Measurements from ENCODE around the gene FAM3A.

FAM3A gene

DNA sequence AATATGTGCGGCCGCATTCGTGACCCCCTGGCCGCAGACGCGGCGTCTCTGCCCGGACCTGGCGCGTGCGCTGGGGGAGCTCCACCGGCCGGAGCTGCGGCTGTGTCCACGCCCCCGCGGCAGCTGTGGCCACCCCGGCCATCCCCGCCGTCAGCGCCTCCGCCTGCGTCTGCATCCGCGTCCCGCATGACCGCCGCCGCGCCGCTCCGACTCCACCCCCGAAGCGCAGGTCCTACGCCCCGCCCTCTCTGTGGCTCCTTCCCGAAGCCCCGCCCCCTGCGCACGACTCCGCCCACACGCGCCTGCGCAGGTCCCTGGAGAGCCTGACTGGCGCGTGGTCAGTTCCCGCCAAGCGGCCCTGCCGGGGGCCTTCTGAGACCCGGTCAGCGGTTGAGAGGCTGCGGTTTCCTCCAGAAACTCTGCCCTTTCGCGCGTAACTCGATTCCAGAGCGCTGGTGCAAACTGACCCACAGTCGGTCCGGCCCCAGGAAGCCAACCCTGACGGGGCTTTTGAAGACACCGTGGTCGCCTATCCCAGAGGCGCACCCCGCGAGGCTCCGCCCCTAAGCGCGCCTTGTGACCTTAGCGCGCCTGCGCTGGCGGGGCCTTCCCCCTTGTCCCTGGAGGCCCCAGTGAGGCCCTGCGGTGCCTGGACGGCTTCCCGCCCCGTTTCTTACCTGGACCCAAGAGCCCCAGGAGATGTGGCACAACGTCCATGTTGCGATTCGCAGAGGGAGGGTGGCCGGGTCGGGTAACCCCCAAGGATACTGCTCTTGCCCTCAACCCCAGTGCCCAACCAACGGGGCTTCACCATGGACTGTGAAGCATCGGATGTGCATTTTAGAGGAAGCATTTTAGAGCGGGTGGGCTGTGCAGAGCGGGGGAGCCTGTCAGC lies 37.1 kb downstream of the FAM3A start, which contains the start of gene LAGE3:
Gene LAGE3, minus strand, starts transcription at position 554 of the 895 bp plus-strand sequence. Its CDS starts 366 bp downstream, at position 188.
- DNase-seq (ENCODE audit: low read depth): peak; percentile 81

GRCh38 chrX:154477891-154478477 lies 38.0 kb downstream of the FAM3A start:
- no peak for DNase-seq (ENCODE audit: low read depth)

GRCh38 chrX:154476821-154477220 lies 39.2 kb downstream of the FAM3A start:
- no peak for DNase-seq (ENCODE audit: low read depth)

DNA sequence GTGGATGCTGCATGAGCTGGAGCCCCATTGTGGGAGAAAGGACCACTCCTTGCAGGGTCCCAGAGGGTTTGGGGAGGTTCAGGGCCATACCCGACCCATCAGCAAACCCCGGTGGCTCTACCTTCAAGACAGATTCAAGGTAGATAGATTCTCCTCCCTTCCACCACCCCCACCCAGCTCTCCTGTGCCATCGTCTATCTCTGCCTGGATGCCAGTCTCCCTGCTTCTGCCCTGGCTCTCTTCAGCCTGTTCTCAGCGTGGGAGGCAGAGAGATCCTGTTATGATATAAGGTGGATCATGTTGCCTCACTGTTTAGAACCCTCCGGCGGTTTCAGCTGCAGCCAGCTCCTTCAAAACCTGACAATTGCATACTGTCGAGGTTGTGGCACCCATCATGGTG lies 42.3 kb downstream of the FAM3A start:
- no peak for DNase-seq (ENCODE audit: low read depth)

DNA sequence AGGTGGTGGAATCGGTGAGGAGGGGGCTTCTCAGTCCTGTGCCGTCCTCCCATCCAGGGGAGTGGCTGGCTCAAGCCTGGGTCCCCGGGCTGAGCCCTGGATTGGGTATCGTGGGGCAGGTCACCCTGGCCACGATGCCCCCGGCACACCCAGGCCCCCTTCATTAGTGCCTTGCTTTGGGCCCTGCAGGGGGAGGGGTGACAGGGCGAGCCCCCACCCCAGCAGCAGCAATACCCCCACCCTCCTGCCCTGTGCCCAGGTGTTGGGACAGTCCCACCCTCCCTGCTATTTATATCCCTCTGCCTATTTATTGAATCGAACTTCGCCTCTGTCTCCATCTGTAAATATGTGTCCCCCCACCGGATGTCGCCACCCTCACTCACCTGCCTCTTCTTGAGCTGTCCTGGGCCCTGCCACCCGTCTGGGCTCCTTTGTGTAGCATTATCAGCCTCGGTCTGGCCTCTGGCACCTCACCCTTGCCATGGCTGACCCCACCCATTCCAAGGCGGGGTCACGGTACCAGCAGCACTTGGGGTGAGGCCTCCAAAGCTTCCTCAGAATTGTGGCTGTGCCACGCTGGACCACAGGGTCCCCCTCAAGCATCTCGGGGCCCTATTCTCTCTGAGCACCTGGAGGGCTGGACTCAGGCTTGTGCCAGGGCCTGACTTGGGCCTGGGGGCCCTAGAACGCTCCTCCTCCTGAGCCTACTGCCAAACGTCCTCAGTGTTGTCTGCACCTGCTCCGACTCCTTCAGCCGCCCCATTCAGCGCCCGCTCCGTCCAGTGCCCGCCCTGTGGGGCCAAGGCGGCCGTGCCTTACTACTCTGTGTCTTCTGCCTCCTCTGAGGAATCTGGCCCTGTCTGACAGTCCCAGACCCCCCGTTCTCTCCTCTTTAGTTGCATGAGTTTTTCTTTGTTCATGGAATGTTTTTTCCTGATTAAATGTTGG lies 43.1 kb downstream of the FAM3A start:
- no peak for DNase-seq (ENCODE audit: low read depth)

DNA sequence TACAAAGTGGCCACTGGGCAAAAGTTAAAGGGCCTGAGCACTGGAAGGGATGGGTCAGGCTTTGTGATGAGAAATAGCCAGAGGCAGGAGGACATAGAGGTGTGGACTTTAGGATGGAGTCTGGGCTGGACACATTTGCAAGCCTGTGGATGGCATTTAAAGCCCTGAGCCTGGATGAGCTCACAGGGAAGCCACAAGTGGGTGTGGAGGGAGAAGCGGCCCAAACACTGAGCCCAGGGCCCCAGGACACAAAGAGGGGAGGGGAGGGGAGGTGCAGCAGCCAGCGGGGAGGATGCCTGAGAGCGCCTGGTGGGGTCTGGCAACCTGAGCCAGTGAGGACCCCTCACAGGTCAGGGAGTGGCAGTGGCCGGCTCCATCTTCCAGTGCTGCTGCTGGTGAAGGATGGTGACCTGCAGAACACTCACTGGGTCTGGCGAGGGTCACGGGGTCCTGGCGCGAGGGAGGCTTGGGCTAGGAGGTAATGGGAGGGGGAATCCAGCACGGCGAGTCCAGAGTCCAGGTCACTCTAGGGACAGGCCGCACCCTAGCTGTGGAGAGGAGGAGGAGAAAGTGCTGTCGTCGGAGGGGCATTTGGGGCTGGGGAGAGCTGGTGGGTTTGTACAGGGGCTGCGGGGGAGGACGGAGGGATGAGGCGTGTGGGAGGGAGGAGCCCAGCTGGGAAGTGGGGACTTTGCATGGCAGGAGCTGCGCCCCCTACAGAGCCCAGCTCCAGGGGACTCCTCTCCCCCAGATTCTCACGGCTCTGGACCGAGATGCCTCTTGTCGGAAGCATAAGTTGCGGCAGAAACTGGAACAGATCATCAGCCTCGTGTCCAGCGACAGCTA lies 44.0 kb downstream of the FAM3A start:
- DNase-seq (ENCODE audit: low read depth): no peak

DNA sequence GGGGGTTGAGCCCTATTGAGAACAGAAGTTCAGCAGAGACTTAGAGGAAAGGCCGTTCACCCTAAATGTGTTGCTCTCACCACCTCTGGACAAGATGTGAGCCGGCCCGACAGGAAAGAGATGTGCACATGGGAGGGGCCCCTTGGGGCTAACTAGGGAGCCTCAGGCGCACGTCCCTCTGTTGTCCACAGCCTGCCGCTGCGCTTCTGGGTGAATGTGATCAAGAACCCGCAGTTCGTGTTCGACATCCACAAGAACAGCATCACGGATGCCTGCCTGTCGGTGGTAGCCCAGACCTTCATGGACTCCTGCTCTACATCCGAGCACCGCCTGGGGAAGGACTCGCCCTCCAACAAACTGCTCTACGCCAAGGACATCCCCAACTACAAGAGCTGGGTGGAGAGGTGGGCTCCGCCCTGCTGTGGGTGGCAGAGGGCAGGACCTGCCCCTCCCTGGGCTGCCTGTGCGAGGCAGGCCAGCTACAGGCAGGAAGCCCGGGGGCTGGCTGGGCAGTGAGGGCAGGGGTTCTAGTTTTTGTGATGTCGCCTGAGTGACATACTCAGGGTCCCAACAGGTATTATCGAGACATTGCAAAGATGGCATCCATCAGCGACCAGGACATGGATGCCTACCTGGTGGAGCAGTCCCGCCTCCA lies 45.0 kb downstream of the FAM3A start:
- no peak for DNase-seq (ENCODE audit: low read depth)

GRCh38 chrX:154470434-154470833 lies 45.6 kb downstream of the FAM3A start:
- DNase-seq (ENCODE audit: low read depth): no peak

GRCh38 chrX:154469880-154470279 lies 46.2 kb downstream of the FAM3A start:
- no peak for DNase-seq (ENCODE audit: low read depth)

- no peak for DNase-seq (ENCODE audit: low read depth)
These were observed 46.9 kb downstream of the FAM3A start for GRCh38 chrX:154469114-154469513.

- no peak for DNase-seq (ENCODE audit: low read depth)
These were observed 47.8 kb downstream of the FAM3A start for GRCh38 chrX:154468217-154468616.

GRCh38 chrX:154467556-154467955 lies 48.5 kb downstream of the FAM3A start:
- DNase-seq (ENCODE audit: low read depth): no peak

- DNase-seq (ENCODE audit: low read depth): no peak
These were observed 49.1 kb downstream of the FAM3A start for GRCh38 chrX:154466907-154467306.

GRCh38 chrX:154466036-154466435 lies 50.0 kb downstream of the FAM3A start:
- no peak for DNase-seq (ENCODE audit: low read depth)

GRCh38 chrX:154465601-154466000 lies 50.4 kb downstream of the FAM3A start:
- DNase-seq (ENCODE audit: low read depth): no peak

DNA sequence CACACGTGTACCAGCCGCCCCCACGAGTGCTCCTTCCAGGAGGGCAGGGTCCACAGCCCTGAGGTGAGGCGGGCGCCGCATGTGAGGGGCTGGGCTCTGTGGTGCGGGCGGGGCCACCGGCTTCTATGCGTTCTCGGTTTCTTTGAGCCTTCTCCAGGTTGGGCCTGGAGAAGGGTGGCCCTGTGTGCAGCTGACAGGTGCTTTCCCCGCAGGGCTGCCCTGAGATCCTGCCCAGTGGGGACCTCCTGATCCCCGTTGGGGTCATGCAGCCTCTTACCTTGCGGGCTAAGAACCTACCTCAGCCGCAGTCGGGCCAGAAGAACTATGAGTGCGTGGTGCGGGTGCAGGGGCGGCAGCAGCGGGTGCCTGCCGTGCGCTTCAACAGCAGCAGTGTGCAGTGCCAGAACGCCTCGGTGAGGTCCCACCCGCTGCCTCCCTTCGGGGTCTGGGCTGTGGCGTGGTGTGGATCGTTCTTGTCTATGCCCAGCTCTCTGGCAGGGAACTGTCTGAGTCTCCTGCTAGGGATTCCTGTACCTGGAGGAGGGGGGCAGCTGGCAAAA lies 51.1 kb downstream of the FAM3A start:
- DNase-seq (ENCODE audit: low read depth): no peak

DNA sequence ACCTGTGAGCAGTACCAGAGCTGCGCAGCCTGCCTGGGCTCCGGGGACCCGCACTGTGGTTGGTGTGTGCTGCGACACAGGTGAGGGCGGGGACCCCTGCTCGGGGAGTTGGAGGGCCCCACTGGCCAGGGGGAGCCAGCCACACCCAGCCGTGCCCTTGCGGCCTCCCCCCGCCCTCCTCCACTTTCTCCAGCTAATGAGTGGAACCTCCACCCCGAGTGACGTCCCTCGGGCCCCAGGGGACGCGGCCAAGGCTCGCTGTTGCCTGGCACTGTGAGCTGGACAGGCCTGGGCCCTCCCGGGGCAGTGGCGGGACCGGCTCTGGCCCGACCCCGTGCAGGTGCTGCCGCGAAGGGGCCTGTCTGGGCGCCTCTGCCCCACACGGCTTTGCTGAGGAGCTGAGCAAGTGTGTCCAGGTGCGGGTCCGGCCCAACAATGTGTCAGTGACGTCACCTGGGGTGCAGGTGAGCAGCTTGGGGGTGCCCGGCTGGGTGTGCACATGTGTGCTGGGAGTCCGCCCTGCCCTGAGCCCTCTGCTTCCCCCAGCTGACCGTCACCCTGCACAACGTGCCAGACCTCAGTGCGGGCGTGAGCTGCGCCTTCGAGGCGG lies 52.3 kb downstream of the FAM3A start:
- no peak for DNase-seq (ENCODE audit: low read depth)

GRCh38 chrX:154462396-154462795 lies 53.6 kb downstream of the FAM3A start:
- no peak for DNase-seq (ENCODE audit: low read depth)

- no peak for DNase-seq (ENCODE audit: low read depth)
These were observed 55.7 kb downstream of the FAM3A start for GRCh38 chrX:154460326-154460725.

GRCh38 chrX:154459832-154460231 lies 56.2 kb downstream of the FAM3A start:
- DNase-seq (ENCODE audit: low read depth): no peak

Measured in T-helper 22 cell (primary cell).